HG02610 (cell line): ENCODE measurements around the gene CBLB.
A peak's percentile ranks its signal among the peaks of the same experiment; 100 is the strongest.

ENCODE experiments used
- ATAC-seq: cut with Tn5 transposase; IDR thresholded peaks from one replicate; pipeline ENCODE4 v1.9.1; 2021; ENCODE audit warnings: mild to moderate bottlenecking, moderate library complexity; ENCODE audit not compliant: unreplicated experiment

The CBLB gene

GRCh38 chr3:105649480-105649879 is 219.3 kb downstream of the CBLB start:
- no peak for ATAC-seq

GRCh38 chr3:105647047-105647446 is 221.8 kb downstream of the CBLB start:
- ATAC-seq: peak; percentile 45

GRCh38 chr3:105639131-105639530 is 229.7 kb downstream of the CBLB start:
- ATAC-seq: no peak

- no peak for ATAC-seq
These were observed 234.1 kb downstream of the CBLB start for GRCh38 chr3:105634708-105635107.

- ATAC-seq: no peak
These were observed 239.1 kb downstream of the CBLB start for GRCh38 chr3:105629718-105630117.

- no peak for ATAC-seq
These were observed 242.1 kb downstream of the CBLB start for GRCh38 chr3:105626739-105627138.

GRCh38 chr3:105622169-105622568 is 246.6 kb downstream of the CBLB start:
- ATAC-seq: no peak

- ATAC-seq: no peak
These were observed 248.6 kb downstream of the CBLB start for GRCh38 chr3:105620236-105620635.

- no peak for ATAC-seq
These were observed 249.2 kb downstream of the CBLB start for GRCh38 chr3:105619651-105620050.

- ATAC-seq: no peak
These were observed 250.3 kb downstream of the CBLB start for GRCh38 chr3:105618556-105618955.

GRCh38 chr3:105616374-105617121 is 252.3 kb downstream of the CBLB start:
- no peak for ATAC-seq

- no peak for ATAC-seq
These were observed 253.0 kb downstream of the CBLB start for GRCh38 chr3:105615814-105616213.

- no peak for ATAC-seq
These were observed 254.4 kb downstream of the CBLB start for GRCh38 chr3:105614288-105615030.

GRCh38 chr3:105613120-105613519 is 255.7 kb downstream of the CBLB start:
- no peak for ATAC-seq

GRCh38 chr3:105611304-105612192 is 257.3 kb downstream of the CBLB start:
- ATAC-seq: no peak

- ATAC-seq: no peak
These were observed 258.3 kb downstream of the CBLB start for GRCh38 chr3:105610473-105610872.

- ATAC-seq: no peak
These were observed 260.2 kb downstream of the CBLB start for GRCh38 chr3:105608623-105609022.

GRCh38 chr3:105606016-105606415 is 262.8 kb downstream of the CBLB start:
- no peak for ATAC-seq
